AG04449 (cell line): Measurements from ENCODE around the gene TUBA8.

ENCODE experiments used
- CTCF ChIA-PET: fragments of 350-600 bp; formaldehyde crosslinking; extraction: SDS; loops from one replicate; lab custom pipeline; 2021; ENCODE audit warnings: antibody characterized with exemption; lab: Yijun Ruan, JAX
- POLR2A ChIA-PET: fragments of 400-600, 350-600 bp; formaldehyde crosslinking; extraction: SDS; loops from one replicate; lab custom pipeline; 2020; ENCODE audit warnings: antibody characterized with exemption, inconsistent platforms; lab: Yijun Ruan, JAX
- DNase-seq: peaks from one replicate; pipeline ENCODE4 v3.0.0-alpha.2; 2010; ENCODE audit warnings: low read depth, low spot score
- H3K4me3 ChIP-seq: 2 replicates; pipeline ENCODE4 v1.5.1; 2011; ENCODE audit warnings: low read depth, mild to moderate bottlenecking, control low read depth, low read length
- TF ChIP-seq, protein P1 (sequence below): IDR thresholded peaks from one replicate; pipeline ENCODE4 v1.5.1; 2011; ENCODE audit warnings: mild to moderate bottlenecking, moderate library complexity, low read length, control low read depth, inconsistent platforms; ENCODE audit not compliant: insufficient read depth; ENCODE audit errors: missing control alignments

TUBA8 gene

DNA sequence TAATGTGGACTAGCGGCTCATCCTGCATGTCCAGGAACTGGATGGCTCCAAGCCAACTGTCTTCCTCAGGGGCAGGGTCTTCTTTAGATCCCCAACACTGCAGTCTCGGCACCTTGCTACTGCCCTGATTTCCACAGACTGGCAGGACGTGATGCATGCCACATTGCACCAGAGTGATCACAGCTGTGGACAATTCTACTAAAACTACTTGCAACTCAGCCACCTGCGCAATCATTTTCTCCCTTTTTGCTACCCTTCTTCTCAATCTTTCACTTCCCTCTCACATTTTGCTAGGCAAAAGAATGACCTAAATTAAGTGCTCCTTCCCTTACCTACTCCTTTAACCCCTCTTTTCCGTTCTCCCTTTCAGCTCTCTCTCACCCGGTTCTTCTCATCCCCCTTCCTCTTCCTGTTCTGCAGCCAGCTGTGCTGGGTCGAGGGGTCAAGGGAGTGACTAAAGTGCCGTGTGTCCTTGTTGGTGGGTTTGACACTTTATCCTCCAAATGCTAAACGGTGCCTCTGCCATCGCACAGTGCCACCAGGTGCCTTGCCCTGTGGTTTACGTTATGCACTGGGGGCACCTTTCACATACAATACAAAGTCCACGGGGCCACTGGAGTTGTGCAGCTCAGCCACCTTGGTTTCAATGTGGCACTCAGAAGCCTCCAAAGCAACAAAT is 44.3 kb upstream of the TUBA8 start:
- TF ChIP-seq, protein P1, sequence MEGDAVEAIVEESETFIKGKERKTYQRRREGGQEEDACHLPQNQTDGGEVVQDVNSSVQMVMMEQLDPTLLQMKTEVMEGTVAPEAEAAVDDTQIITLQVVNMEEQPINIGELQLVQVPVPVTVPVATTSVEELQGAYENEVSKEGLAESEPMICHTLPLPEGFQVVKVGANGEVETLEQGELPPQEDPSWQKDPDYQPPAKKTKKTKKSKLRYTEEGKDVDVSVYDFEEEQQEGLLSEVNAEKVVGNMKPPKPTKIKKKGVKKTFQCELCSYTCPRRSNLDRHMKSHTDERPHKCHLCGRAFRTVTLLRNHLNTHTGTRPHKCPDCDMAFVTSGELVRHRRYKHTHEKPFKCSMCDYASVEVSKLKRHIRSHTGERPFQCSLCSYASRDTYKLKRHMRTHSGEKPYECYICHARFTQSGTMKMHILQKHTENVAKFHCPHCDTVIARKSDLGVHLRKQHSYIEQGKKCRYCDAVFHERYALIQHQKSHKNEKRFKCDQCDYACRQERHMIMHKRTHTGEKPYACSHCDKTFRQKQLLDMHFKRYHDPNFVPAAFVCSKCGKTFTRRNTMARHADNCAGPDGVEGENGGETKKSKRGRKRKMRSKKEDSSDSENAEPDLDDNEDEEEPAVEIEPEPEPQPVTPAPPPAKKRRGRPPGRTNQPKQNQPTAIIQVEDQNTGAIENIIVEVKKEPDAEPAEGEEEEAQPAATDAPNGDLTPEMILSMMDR = no peak
- ChIA-PET POLR2A (no interaction called here), CTCF (interaction anchor here (0.9 to 2.6 kb wide), 5 partner anchors 9 to 238 kb away, joined by 3 to 26 read pairs (median 4); partner anchors contain the start of gene MICAL3)
- DNase-seq = no peak
- no peak overlapping the region for H3K4me3 ChIP-seq

DNA sequence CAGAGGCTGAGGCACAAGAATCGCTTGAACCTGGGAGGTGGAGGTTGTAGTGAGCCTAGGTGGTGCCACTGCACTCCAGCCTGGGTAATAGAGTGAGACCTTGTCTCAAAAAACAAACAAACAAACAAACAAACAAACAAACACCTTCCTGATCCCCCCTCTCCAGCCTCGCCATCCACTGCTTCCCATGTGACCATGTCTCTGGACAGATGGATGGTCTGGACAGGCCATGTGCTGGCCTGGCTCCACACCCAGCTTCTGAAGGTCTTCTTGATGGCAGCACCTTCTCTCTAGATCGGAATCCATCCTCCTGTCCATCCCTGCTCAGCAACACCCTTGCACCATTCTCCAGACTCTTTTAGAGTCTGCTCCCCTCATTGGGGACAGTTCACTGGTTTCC is 43.5 kb upstream of the TUBA8 start:
- DNase-seq = no peak
- TF ChIP-seq, protein P1 = no peak
- POLR2A ChIA-PET = no interaction called here
- no peak overlapping the region for H3K4me3 ChIP-seq
- CTCF ChIA-PET = interaction anchor here (2.6 kb wide), 1 partner anchor 9 kb away, joined by 26 read pairs; no protein-coding TSS in a partner anchor

DNA sequence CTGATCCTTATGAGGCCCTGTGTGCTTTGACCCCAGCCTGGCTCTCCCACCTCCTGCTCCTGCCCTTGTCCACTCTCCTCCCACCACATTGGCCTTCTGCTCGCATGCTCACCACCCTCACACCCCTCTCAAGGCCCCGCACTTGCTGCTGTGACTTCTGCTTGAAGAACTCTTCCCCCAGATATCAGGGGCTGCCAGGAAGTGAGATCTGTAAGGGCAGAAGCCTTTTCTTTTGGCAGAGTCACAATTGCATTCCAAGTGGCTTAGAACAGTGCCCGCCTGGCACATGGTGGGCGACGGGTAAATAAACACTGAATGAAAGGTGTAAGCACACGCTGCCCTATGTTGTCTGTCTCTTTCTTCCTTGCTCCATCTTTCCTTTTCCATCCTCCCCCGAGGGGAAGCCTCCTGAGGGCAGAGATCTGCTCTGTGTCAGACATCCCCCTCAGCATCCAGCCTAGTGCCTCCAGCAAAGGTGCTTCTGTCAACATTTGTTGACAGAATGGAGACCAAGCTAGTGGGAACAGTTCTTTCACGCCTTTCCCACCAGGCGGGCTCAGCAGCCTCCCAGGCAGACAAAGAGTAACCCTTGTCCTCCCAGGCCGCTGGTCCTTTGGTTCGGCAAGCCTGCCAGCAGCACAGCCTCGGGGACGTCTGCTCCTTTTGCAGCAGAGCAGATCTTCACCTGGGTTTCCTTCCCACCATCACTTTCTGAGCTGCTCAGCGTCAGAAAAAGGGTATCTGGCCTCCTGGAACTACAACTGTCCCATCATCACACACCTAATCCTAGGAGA is 42.9 kb upstream of the TUBA8 start:
- no peak overlapping the region; the same call in 1 of the 2 replicates for H3K4me3 ChIP-seq
- no peak for DNase-seq
- ChIA-PET POLR2A (interaction anchor here (1.4 kb wide), 1 partner anchor 10 kb away, joined by 5 read pairs; the partner anchor contains the start of gene PEX26), CTCF (interaction anchor here (13.0 kb wide), 1 partner anchor 234 kb away, joined by 454 read pairs; no protein-coding TSS in a partner anchor)
- TF ChIP-seq, protein P1 = no peak

DNA sequence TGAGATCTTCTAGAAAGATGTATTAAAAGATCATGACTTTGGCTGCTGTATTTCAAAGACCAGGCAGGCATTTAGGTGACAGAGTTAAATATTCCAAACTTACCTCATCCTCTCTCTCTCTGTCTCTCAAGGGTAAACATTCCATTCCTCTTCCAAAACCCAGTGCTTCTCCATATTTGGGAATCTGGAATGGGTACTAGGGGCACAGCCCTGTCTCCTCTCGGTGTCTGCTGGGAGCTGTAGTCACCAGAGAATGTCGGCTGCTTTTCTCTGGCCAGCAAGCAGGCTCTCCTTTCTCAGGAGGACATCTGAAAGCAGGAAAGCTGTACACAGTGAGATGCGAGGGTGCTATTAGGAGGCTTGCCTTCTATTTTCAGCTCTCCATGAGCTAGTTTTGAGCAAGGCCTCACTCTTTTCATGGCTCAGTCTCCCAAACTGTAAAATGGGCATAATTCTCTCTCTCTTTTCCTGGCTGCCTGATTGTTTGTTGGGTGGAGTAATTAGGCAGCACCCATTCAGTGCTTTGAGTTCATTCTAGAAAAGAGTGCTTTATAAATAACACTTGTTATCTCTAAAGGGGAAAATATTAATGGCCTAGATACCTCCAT is 42.1 kb upstream of the TUBA8 start:
- TF ChIP-seq, protein P1 = no peak
- no peak for DNase-seq
- no peak overlapping the region; the same call in 1 of the 2 replicates for H3K4me3 ChIP-seq
- CTCF ChIA-PET = interaction anchor here (2.2 to 13.0 kb wide), 2 partner anchors 68 to 235 kb away, joined by 6 to 454 read pairs; no protein-coding TSS in a partner anchor
- POLR2A ChIA-PET = interaction anchor here (0.5 to 1.4 kb wide), 2 partner anchors 9 to 66 kb away, joined by 3 to 5 read pairs; partner anchors contain the start of gene PEX26

DNA sequence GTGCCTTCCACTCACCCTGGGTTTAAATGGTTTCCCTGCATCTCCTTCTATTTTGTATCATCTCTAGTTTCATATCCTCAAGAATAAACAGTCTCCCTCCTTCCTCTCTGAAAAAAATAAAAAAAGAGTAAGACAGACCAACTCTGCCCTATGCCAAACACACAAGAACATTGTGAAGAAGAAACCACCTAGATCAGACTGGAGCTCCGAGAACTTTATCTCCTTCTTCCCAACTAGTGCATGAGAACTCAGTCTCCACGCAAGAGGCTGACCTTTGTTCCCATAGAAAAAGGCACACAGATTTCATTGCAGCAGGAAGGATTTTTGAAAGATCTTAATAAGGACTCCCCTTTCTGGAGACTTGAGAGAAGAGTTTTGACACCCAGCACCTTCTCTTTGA is 41.6 kb upstream of the TUBA8 start:
- TF ChIP-seq, protein P1 = no peak
- POLR2A ChIA-PET = interaction anchor here (0.5 to 1.4 kb wide), 2 partner anchors 9 to 66 kb away, joined by 3 to 5 read pairs; partner anchors contain the start of gene PEX26
- CTCF ChIA-PET = interaction anchor here (2.2 to 13.0 kb wide), 2 partner anchors 69 to 235 kb away, joined by 6 to 454 read pairs; no protein-coding TSS in a partner anchor
- DNase-seq = no peak
- H3K4me3 ChIP-seq = no peak overlapping the region
